ENCODE data around the gene NET1. TPM values are rescaled to one million over a fixed set of nuclear protein-coding genes. Genes with fewer than 3 reads are reported as not detected.
A peak's percentile ranks its signal among the peaks of the same experiment; 100 is the strongest.

The NET1 gene
- total RNA-seq, 6 experiments from 2014 or later, result 23.0 to 64.5 (median 38.5) TPM

DNA sequence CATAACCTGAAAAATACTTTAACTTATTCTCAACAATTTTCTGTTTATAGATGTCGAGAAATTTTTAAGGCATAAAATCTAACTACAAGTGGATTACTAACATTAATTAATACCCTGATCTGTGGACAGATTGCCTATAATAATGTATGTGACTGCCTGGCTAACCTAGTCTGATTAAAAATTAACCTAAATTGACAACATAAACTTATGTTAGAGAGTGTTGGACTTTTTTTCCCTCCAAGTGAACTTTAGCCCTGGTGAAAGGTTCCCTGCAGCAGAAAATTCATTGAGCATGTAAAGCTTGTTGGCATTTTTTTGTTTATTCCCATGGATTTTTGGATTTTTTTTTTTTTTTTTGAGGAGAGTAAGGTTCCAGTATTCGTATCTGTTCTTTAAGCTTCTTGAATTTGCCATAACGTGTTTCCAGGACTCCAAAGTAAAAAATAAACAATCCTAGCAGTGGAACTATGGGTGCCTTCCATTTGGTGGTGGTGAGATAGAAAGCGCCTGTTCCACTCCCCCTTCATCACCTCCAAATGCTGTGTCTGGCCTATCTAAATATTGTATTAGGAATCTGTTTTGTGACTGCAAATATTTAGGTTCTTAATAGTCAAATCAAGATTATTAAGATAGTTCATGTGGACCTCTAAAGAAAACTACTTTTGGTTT, 36.1 kb downstream of the NET1 start:
- ATAC-seq (peak; percentile 46 to 60 (median 57)), DNase-seq (no peak)
- Histone ChIP-seq H3K27ac (peak overlapping the region; percentile 68 to 82 (median 82)), H3K36me3 (peaks cover 0 to 21% (median 15%) of the 10 kb centered on the region in 4 donors), H3K4me3 (peak overlapping the region; percentile 57 to 64 (median 61)), H3K4me1 (peaks cover 0 to 15% (median 5%) of the 10 kb centered on the region in 4 donors), H3K9me3 (no peaks in the 10 kb centered on the region), H3K27me3 (no peaks in the 10 kb centered on the region)
- WGBS (ENCODE audit: insufficient coverage, low coverage, low lambda C conversion rate, missing lambda C conversion rate), result 27% methylated on average over 4 of the region's 4 CpGs
- intact Hi-C loops (cut with DNase I), result loop anchor here in 1 of 2 donors (10.0 kb wide), 1 partner anchor 176 kb away; no protein-coding TSS in a partner anchor
- TF ChIP-seq, protein P1, sequence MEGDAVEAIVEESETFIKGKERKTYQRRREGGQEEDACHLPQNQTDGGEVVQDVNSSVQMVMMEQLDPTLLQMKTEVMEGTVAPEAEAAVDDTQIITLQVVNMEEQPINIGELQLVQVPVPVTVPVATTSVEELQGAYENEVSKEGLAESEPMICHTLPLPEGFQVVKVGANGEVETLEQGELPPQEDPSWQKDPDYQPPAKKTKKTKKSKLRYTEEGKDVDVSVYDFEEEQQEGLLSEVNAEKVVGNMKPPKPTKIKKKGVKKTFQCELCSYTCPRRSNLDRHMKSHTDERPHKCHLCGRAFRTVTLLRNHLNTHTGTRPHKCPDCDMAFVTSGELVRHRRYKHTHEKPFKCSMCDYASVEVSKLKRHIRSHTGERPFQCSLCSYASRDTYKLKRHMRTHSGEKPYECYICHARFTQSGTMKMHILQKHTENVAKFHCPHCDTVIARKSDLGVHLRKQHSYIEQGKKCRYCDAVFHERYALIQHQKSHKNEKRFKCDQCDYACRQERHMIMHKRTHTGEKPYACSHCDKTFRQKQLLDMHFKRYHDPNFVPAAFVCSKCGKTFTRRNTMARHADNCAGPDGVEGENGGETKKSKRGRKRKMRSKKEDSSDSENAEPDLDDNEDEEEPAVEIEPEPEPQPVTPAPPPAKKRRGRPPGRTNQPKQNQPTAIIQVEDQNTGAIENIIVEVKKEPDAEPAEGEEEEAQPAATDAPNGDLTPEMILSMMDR (IDR thresholded peaks at IDR 0.05), result no peak

DNA sequence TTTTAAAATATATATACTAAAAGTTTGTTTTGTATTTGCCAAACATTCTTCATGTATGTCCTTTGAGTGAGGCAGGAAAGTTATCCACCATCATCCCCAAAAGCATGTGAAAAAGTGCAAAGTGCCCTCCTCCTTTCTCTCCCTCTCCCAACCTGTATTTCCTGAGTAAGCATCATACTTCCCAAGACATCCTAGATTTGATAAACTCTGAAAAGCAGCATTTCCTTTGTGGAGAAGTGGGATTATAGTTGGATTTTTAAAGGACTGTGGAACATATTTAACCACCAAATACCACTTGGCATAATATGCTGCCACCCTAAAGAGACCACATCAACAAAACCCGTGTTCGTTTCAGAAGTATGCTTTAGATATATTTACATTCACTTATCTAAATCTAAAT, 36.9 kb downstream of the NET1 start:
- TF ChIP-seq POLR2A (IDR thresholded peaks at IDR 0.05), result no peak
- TF ChIP-seq, protein P1 (IDR thresholded peaks at IDR 0.05), result no peak
- peak overlapping the region; percentile 68 to 82 (median 82) for H3K27ac ChIP-seq
- peaks cover 0 to 15% (median 5%) of the 10 kb centered on the region in 4 donors for H3K4me1 ChIP-seq
- peaks cover 0 to 29% (median 19%) of the 10 kb centered on the region in 4 donors for H3K36me3 ChIP-seq
- H3K9me3 ChIP-seq, result no peaks in the 10 kb centered on the region
- peak overlapping the region; percentile 57 to 64 (median 61) for H3K4me3 ChIP-seq
- H3K27me3 ChIP-seq, result no peaks in the 10 kb centered on the region
- 17% methylated on average over 2 of the region's 2 CpGs for WGBS (ENCODE audit: insufficient coverage, low coverage, low lambda C conversion rate, missing lambda C conversion rate)
- intact Hi-C loops (cut with DNase I), result loop anchor here in 1 of 2 donors (10.0 kb wide), 1 partner anchor 176 kb away; no protein-coding TSS in a partner anchor
- DNase-seq (no peak), ATAC-seq (peak in 1 of 4 donors; percentile 6)

DNA sequence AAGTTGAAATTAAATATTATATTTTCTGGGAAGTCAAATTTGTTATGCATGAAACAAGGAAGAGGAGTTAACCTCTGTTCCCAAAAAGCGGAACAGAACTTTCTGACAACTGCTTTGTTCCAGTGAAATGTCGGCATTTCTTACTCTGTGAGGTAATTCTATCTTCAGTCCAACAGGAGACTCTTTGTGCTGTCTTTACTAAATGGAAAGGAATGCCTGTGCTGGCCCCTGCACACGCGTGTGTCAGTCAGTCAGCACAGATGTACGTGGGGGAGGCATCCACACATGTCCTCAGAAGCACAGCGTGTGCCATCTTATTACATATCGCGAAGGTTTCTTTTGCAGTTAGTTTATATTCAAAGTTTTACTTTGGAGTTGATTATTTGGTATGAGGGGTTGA, 37.5 kb downstream of the NET1 start:
- TF ChIP-seq, protein P1 (IDR thresholded peaks at IDR 0.05), result peak in 1 of 4 donors; percentile 3
- no peak for TF ChIP-seq POLR2A (IDR thresholded peaks at IDR 0.05)
- DNase-seq (no peak), ATAC-seq (peak in 3 of 4 donors; percentile 4 to 33 (median 7))
- peak overlapping the region; percentile 68 to 82 (median 82) for H3K27ac ChIP-seq
- intact Hi-C loops (cut with DNase I), result loop anchor here in 1 of 2 donors (10.0 kb wide), 2 partner anchors 155 to 175 kb away; no protein-coding TSS in a partner anchor
- peak overlapping the region; percentile 8 to 64 (median 61) for H3K4me3 ChIP-seq
- H3K27me3 ChIP-seq, result no peaks in the 10 kb centered on the region
- peaks cover 0 to 35% (median 22%) of the 10 kb centered on the region in 4 donors for H3K36me3 ChIP-seq
- H3K9me3 ChIP-seq, result no peaks in the 10 kb centered on the region
- peaks cover 0 to 15% (median 5%) of the 10 kb centered on the region in 4 donors for H3K4me1 ChIP-seq
- 14% methylated on average over 8 of the region's 8 CpGs for WGBS (ENCODE audit: insufficient coverage, low coverage, low lambda C conversion rate, missing lambda C conversion rate)

DNA sequence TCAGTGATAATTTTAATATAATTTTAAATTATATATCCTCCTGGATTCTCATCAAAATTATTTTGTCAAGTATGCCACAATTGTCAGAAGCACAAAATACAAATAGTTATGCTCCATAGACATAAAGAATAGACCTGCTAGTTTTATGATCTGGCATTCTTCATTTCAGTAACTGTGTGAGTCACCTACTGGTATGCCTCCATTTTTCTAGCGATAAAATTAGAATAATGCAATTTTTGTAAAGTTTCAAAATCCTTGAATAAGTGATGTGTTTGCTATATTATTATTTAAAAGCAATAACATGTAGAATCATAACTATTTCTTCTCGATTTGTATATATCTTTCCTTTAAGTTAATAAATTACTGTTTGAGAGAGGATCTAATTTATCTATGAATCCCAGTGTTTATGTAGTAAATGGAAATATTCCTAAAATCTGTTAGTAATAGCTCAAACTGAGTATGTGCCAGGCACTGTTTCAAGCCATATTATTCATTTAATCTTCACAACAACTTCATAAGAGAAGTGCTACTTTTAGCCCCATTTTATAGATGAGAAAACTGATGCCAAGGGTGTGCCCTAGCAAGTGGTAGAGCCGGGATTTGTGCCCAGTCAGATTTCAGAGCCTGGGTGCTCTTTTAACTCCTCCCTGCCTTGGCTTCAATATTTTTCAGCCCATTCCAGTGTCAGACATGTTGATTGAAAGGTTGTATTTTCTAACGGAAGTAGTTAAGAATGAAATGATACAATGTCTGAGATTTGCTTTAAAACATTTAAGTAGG, 38.4 kb downstream of the NET1 start:
- intact Hi-C loops (cut with DNase I), result loop anchor here in 1 of 2 donors (10.0 kb wide), 1 partner anchor 154 kb away; no protein-coding TSS in a partner anchor
- Histone ChIP-seq H3K4me3 (no peak overlapping the region), H3K9me3 (no peaks in the 10 kb centered on the region), H3K27ac (no peak overlapping the region), H3K36me3 (peaks cover 0 to 44% (median 26%) of the 10 kb centered on the region in 4 donors), H3K4me1 (peaks cover 0 to 14% (median 4%) of the 10 kb centered on the region in 4 donors), H3K27me3 (no peaks in the 10 kb centered on the region)
- TF ChIP-seq, protein P1 (IDR thresholded peaks at IDR 0.05), result no peak
- TF ChIP-seq POLR2A (IDR thresholded peaks at IDR 0.05), result no peak
- ATAC-seq (no peak), DNase-seq (no peak)
- 77% methylated on average over 4 of the region's 4 CpGs for WGBS (ENCODE audit: insufficient coverage, low coverage, low lambda C conversion rate, missing lambda C conversion rate)
